H1 (cell line): Measurements from ENCODE around the gene C1orf74. TPM values are rescaled to one million over a fixed set of nuclear protein-coding genes. Genes with fewer than 3 reads are reported as not detected.

Source experiments
- CTCF ChIA-PET: fragments of 300-600 bp; sonication (Branson Sonifier 250); formaldehyde crosslinking; loops from one replicate; lab custom pipeline; 2021; ENCODE audit not compliant: partially characterized antibody; lab: Charles Lee
- POLR2A ChIA-PET: fragments of 300-600 bp; sonication (Branson Sonifier 250); formaldehyde crosslinking; loops from one replicate; lab custom pipeline; 2021; ENCODE audit warnings: inconsistent platforms; ENCODE audit not compliant: partially characterized antibody; lab: Charles Lee
- DNase-seq, 2 experiments: peaks; one replicate each; pipeline versions ENCODE4 v3.0.0 to v3.0.0-alpha.2; 2010 to 2022; ENCODE audit warnings: low spot score in 2 of 2, low read depth in 1 of 2, mixed read lengths in 1 of 2
- FAIRE-seq: peaks from 2 replicates; lab custom pipeline; 2011; peaks lifted over from hg19 to GRCh38; lab: Jason Lieb, UNC
- H2AFZ ChIP-seq: 2 replicates; pipeline ENCODE4 v1.8.1; 2012; ENCODE audit warnings: low read length, inconsistent platforms
- H2AK5ac ChIP-seq: 2 replicates; pipeline ENCODE4 v1.6.1; 2013; ENCODE audit warnings: low read depth, low read length
- H2BK120ac ChIP-seq: replicated peaks from 2 replicates; pipeline ENCODE3; 2013; ENCODE audit warnings: low read depth, low read length, inconsistent platforms
- H2BK12ac ChIP-seq: 2 replicates; pipeline ENCODE4 v1.6.1; 2013; ENCODE audit warnings: low read depth, low read length
- H2BK15ac ChIP-seq: 2 replicates; pipeline ENCODE4 v1.6.1; 2013; ENCODE audit warnings: low read length
- H2BK20ac ChIP-seq: 2 replicates; pipeline ENCODE4 v1.6.1; 2013; ENCODE audit warnings: low read length
- H2BK5ac ChIP-seq: 2 replicates; pipeline ENCODE4 v1.6.1; 2013; ENCODE audit warnings: low read depth, low read length
- H3K14ac ChIP-seq: 2 replicates; pipeline ENCODE4 v1.6.1; 2013; ENCODE audit warnings: inconsistent platforms; ENCODE audit not compliant: insufficient read length
- H3K18ac ChIP-seq: 2 replicates; pipeline ENCODE4 v1.6.1; 2013; ENCODE audit warnings: low read length; ENCODE audit errors: extremely low read depth
- H3K23ac ChIP-seq: 2 replicates; pipeline ENCODE4 v1.6.1; 2013; ENCODE audit warnings: inconsistent platforms; ENCODE audit not compliant: insufficient read length
- H3K23me2 ChIP-seq: 2 replicates; pipeline ENCODE4 v1.6.1; 2013; ENCODE audit warnings: low read depth, low read length
- H3K27ac ChIP-seq: 2 replicates; pipeline ENCODE4 v1.6.1; 2011; ENCODE audit warnings: low read depth, low read length, inconsistent platforms
- H3K27me3 ChIP-seq, 4 experiments: replicated peaks in 1 of 4; 1 replicate in 1 of 4; 2 replicates in 3 of 4; pipeline versions ENCODE4 v1.6.1 to v1.8.1; 2011 to 2013; ENCODE audit warnings: low read length in 3 of 4, mild to moderate bottlenecking in 3 of 4, inconsistent platforms in 2 of 4, mixed read lengths in 2 of 4, moderate library complexity in 1 of 4; ENCODE audit not compliant: control insufficient read depth in 3 of 4, insufficient read depth in 3 of 4; ENCODE audit errors: extremely low read depth in 1 of 4
- H3K36me3 ChIP-seq, 4 experiments: 2 replicates each; pipeline versions ENCODE4 v1.6.1 to v1.8.1; 2011 to 2013; ENCODE audit warnings: mild to moderate bottlenecking in 4 of 4, low read length in 3 of 4, moderate library complexity in 2 of 4, control low read depth in 1 of 4, inconsistent platforms in 1 of 4; ENCODE audit not compliant: insufficient read depth in 4 of 4, control insufficient read depth in 2 of 4
- H3K4ac ChIP-seq: replicated peaks from 2 replicates; pipeline ENCODE3; 2013; ENCODE audit warnings: low read length, low read depth, mixed read lengths, inconsistent platforms; ENCODE audit not compliant: insufficient read length
- H3K4me1 ChIP-seq, 4 experiments: replicated peaks in 1 of 4; 1 replicate in 1 of 4; 2 replicates in 3 of 4; pipeline versions ENCODE4 v1.6.1 to v1.8.1; 2011 to 2013; ENCODE audit warnings: low read length in 3 of 4, inconsistent platforms in 2 of 4, mixed read lengths in 1 of 4; ENCODE audit not compliant: insufficient read depth in 4 of 4, control insufficient read depth in 3 of 4
- H3K4me2 ChIP-seq, 2 experiments: 2 replicates each; pipeline versions ENCODE4 v1.6.1 to v1.8.1; 2011 to 2013; ENCODE audit warnings: low read depth in 2 of 2, low read length in 2 of 2, control low read depth in 1 of 2, inconsistent platforms in 1 of 2, mild to moderate bottlenecking in 1 of 2; ENCODE audit not compliant: insufficient read depth in 1 of 2
- H3K4me3 ChIP-seq, 4 experiments: fragments of 200-600, 300-600 bp in 1 of 4; sonication (generic), shearing (Covaris generic), sonication (Bioruptor Twin) in 1 of 4; 2 replicates each; pipeline versions ENCODE4 v1.5.1 to v1.8.1; 2011 to 2016; ENCODE audit warnings: low read length in 4 of 4, low read depth in 3 of 4, control low read depth in 2 of 4, inconsistent platforms in 2 of 4, mild to moderate bottlenecking in 2 of 4, mixed read lengths in 1 of 4, moderate library complexity in 1 of 4; ENCODE audit not compliant: insufficient read depth in 2 of 4; ENCODE audit errors: extremely low read depth in 1 of 4
- H3K56ac ChIP-seq: replicated peaks from 2 replicates; pipeline ENCODE3; 2013; ENCODE audit warnings: low read depth, mild to moderate bottlenecking, mixed read lengths, low read length, inconsistent platforms; ENCODE audit not compliant: insufficient read length
- H3K79me1 ChIP-seq: 2 replicates; pipeline ENCODE4 v1.6.1; 2013; ENCODE audit warnings: low read depth, low read length, control low read depth
- H3K79me2 ChIP-seq, 2 experiments: 2 replicates each; pipeline versions ENCODE4 v1.6.1 to v1.8.1; 2012 to 2013; ENCODE audit warnings: low read length in 2 of 2, mild to moderate bottlenecking in 2 of 2, inconsistent platforms in 1 of 2; ENCODE audit not compliant: insufficient read depth in 2 of 2, control insufficient read depth in 1 of 2
- H3K9ac ChIP-seq, 4 experiments: replicated peaks in 1 of 4; 1 replicate in 1 of 4; 2 replicates in 3 of 4; pipeline versions ENCODE4 v1.6.1 to v1.8.1; 2011 to 2013; ENCODE audit warnings: low read depth in 3 of 4, low read length in 3 of 4, control low read depth in 2 of 4, mild to moderate bottlenecking in 2 of 4, moderate library complexity in 2 of 4, inconsistent platforms in 1 of 4; ENCODE audit errors: extremely low read depth in 1 of 4
- H3K9me3 ChIP-seq, 2 experiments: 2 replicates each; pipeline versions ENCODE4 v1.6.1 to v1.8.1; 2012 to 2013; ENCODE audit warnings: mild to moderate bottlenecking in 2 of 2, moderate library complexity in 2 of 2, control low read depth in 1 of 2, inconsistent platforms in 1 of 2, low read depth in 1 of 2, low read length in 1 of 2, mixed read lengths in 1 of 2; ENCODE audit not compliant: insufficient read depth in 2 of 2
- H4K20me1 ChIP-seq, 2 experiments: replicated peaks in 1 of 2; 2 replicates each; pipeline versions ENCODE3 to v1.8.1; 2011 to 2013; ENCODE audit warnings: inconsistent platforms in 2 of 2, low read length in 2 of 2, mild to moderate bottlenecking in 1 of 2; ENCODE audit not compliant: insufficient read depth in 2 of 2, control insufficient read depth in 1 of 2
- H4K5ac ChIP-seq: 2 replicates; pipeline ENCODE4 v1.6.1; 2013; ENCODE audit warnings: low read length, low read depth, mixed read lengths, inconsistent platforms; ENCODE audit not compliant: insufficient read length
- H4K8ac ChIP-seq: 2 replicates; pipeline ENCODE4 v1.8.0; 2013; ENCODE audit warnings: mild to moderate bottlenecking, moderate library complexity, low read length, inconsistent platforms; ENCODE audit not compliant: insufficient read depth; ENCODE audit errors: extremely low read depth
- H4K91ac ChIP-seq: replicated peaks from 2 replicates; pipeline ENCODE3; 2013; ENCODE audit warnings: low read length, mixed read lengths, inconsistent platforms; ENCODE audit not compliant: insufficient read length
- BRCA1 ChIP-seq: IDR thresholded peaks from 2 replicates; pipeline ENCODE4 v1.6.1; 2012; ENCODE audit warnings: low read depth, low read length, improper control_type of control experiment
- CBX8 ChIP-seq: fragments of 300-800, 300-1000 bp; sonication (generic); IDR thresholded peaks from 2 replicates; pipeline ENCODE4 v1.7.1; 2016; ENCODE audit warnings: low read depth, low read length, borderline replicate concordance
- CREB1 ChIP-seq: IDR thresholded peaks from 2 replicates; pipeline ENCODE4 v1.6.1; 2012; ENCODE audit warnings: inconsistent platforms
- E2F6 ChIP-seq: IDR thresholded peaks from 2 replicates; pipeline ENCODE4 v1.6.1; 2012; ENCODE audit warnings: inconsistent platforms
- EP300 ChIP-seq, 2 experiments: IDR thresholded peaks; 1 replicate in 1 of 2; 2 replicates in 1 of 2; pipeline ENCODE4 v1.6.1; 2011 to 2012; ENCODE audit warnings: low read depth in 2 of 2, low read length in 2 of 2, mild to moderate bottlenecking in 2 of 2, borderline replicate concordance in 1 of 2, inconsistent platforms in 1 of 2, moderate library complexity in 1 of 2
- GTF2F1 ChIP-seq: IDR thresholded peaks from 2 replicates; pipeline ENCODE4 v1.6.1; 2012; ENCODE audit warnings: low read depth, low read length, improper control_type of control experiment, borderline replicate concordance
- KDM1A ChIP-seq: fragments of 200-600, 300-600 bp; sonication (generic); IDR thresholded peaks from 2 replicates; pipeline ENCODE4 v1.7.1; 2016; ENCODE audit warnings: mild to moderate bottlenecking, low read length, borderline replicate concordance
- KDM5A ChIP-seq: fragments of 200-600 bp; IDR thresholded peaks from 2 replicates; pipeline ENCODE4 v1.7.1; 2012; ENCODE audit warnings: mild to moderate bottlenecking, low read length, inconsistent platforms, mixed read lengths
- POU5F1 ChIP-seq: IDR thresholded peaks from 2 replicates; pipeline ENCODE4 v1.6.1; 2011; ENCODE audit warnings: low read depth, mild to moderate bottlenecking, low read length, moderate library complexity
- RFX5 ChIP-seq: IDR thresholded peaks from 2 replicates; pipeline ENCODE4 v1.6.1; 2011; ENCODE audit warnings: low read depth, low read length, improper control_type of control experiment, borderline replicate concordance
- SP1 ChIP-seq: IDR thresholded peaks from 2 replicates; pipeline ENCODE4 v1.6.1; 2011; ENCODE audit warnings: low read depth, low read length
- USF2 ChIP-seq: IDR thresholded peaks from 2 replicates; pipeline ENCODE4 v1.6.1; 2011; ENCODE audit warnings: low read length, improper control_type of control experiment
- WGBS, 2 experiments: shearing (Covaris generic) in 1 of 2; methylation state at CpG; one replicate each; pipeline versions ENCODE4 v1.1.6 to v1.1.7; 2013 to 2015; ENCODE audit warnings: low lambda C conversion rate in 2 of 2, mixed read lengths in 2 of 2, inconsistent platforms in 1 of 2, low coverage in 1 of 2, missing lambda C conversion rate in 1 of 2; ENCODE audit not compliant: insufficient replicate concordance in 2 of 2, insufficient coverage in 1 of 2, insufficient read length in 1 of 2; ENCODE audit errors: extremely low coverage in 1 of 2, missing lambda C conversion rate in 1 of 2; 5-methylcytosine and 5-hydroxymethylcytosine counted together
- polyA plus RNA-seq, 7 experiments: library from polyadenylated mRNA; depleted of rRNA in 3 of 7; stranded (reverse) in 5 of 7; unstranded in 2 of 7; fragments of >200 nt in 5 of 7; fragments of 200-250 nt in 2 of 7; gene quantifications; 1 replicate in 5 of 7; 2 replicates in 1 of 7; 4 replicates in 1 of 7; pipeline versions ENCODE4 v1.2.1 to v1.2.3, GENCODE V29; 2011 to 2013; ENCODE audit warnings: missing spikeins in 2 of 7, mixed read lengths in 2 of 7
- total RNA-seq: library from RNA; stranded (reverse); fragmentation: NEBNext Ultra II Directional; extraction: Animal tissue kit (Norgen Biotek cat#: 25700); gene quantifications from 2 replicates; pipeline ENCODE4 v1.2.1, GENCODE V29; 2021

C1orf74 gene
- total and polyA plus RNA-seq, 2 of the 8 experiments (the other 6 are each of a cell fraction or from before 2014, with no cell fraction given): 3.1 to 3.9 TPM

- Histone ChIP-seq H2AK5ac (no peak overlapping the region), H2BK120ac (no peak overlapping the region), H2AFZ (no peak overlapping the region), H3K27ac (no peak overlapping the region), H3K23ac (no peak overlapping the region), H2BK12ac (no peak overlapping the region), H3K4ac (no peak overlapping the region)
- FAIRE-seq (no peak), DNase-seq (no peak)
- POLR2A ChIA-PET: no interaction called here
- TF ChIP-seq KDM1A (no peak), KDM5A (no peak), RFX5 (no peak), POU5F1 (no peak), BRCA1 (no peak), CREB1 (no peak), EP300 (IDR thresholded peaks at IDR 0.05; ENCODE audit: borderline replicate concordance in 1 of 2, low read depth in 2 of 2, low read length in 2 of 2) (no peak), USF2 (no peak), GTF2F1 (no peak), SP1 (no peak), CBX8 (no peak), E2F6 (no peak)
- TF ChIP-seq, all 59 proteins: peak for 0
- CTCF ChIA-PET: interaction anchor here (0.7 to 4.0 kb wide), 35 partner anchors 8 to 551 kb away, joined by 3 to 22 read pairs (median 4); partner anchors contain the start of genes LAMB3 and TRAF3IP3
- Histone ChIP-seq H3K23me2 (no peaks in the 10 kb centered on the region), H2BK20ac (no peak overlapping the region), H3K4me3 (no peak overlapping the region), H3K4me1 (peaks cover 0 to 11% (median 0%) of the 10 kb centered on the region in 4 experiments; a peak in 1 of 7 replicates), H3K27me3 (peaks cover 0 to 4% (median 0%) of the 10 kb centered on the region in 4 experiments; a peak in 1 of 7 replicates), H3K4me2 (no peak overlapping the region), H3K79me1 (no peaks in the 10 kb centered on the region), H3K36me3 (no peaks in the 10 kb centered on the region), H3K9me3 (no peaks in the 10 kb centered on the region), H3K9ac (no peak overlapping the region), H3K79me2 (no peaks in the 10 kb centered on the region), H4K20me1 (no peaks in the 10 kb centered on the region), H4K91ac (no peak overlapping the region), H4K8ac (no peak overlapping the region; the same call in 1 of the 2 replicates), H3K56ac (no peak overlapping the region), H2BK5ac (no peak overlapping the region), H3K14ac (no peak overlapping the region), H4K5ac (no peak overlapping the region), H2BK15ac (no peak overlapping the region), H3K18ac (no peak overlapping the region)
- 37% methylated on average over 4 of the region's 4 CpGs; no CpG with 5 or more reads in 1 of the 2 experiments for WGBS, 2 experiments
Measured at GRCh38 chr1:209748620-209749019, 35.7 kb downstream of the C1orf74 start.
